Brain microvascular endothelial cell (primary cell): ENCODE measurements around the gene PSMB3.

ENCODE experiments used
- DNase-seq: peaks from one replicate; pipeline ENCODE4 v3.0.0-alpha.2; 2020
- H3K27ac ChIP-seq: fragments of 250-450 bp; sonication (Bioruptor Pico); 2 replicates; pipeline ENCODE4 v1.5.1; 2020; ENCODE audit warnings: mild to moderate bottlenecking, moderate library complexity
- H3K27me3 ChIP-seq: fragments of 250-450 bp; sonication (Bioruptor Pico); replicated peaks from 2 replicates; pipeline ENCODE4 v1.5.1; 2020; ENCODE audit warnings: mild to moderate bottlenecking
- H3K36me3 ChIP-seq: fragments of 250-450 bp; sonication (Bioruptor Pico); replicated peaks from 2 replicates; pipeline ENCODE4 v1.5.1; 2020; ENCODE audit warnings: mild to moderate bottlenecking
- H3K4me3 ChIP-seq: 2 replicates; pipeline ENCODE4 v1.5.1; 2011; ENCODE audit warnings: low read depth, mild to moderate bottlenecking, control low read depth, low read length, moderate library complexity
- CTCF ChIP-seq: IDR thresholded peaks from 2 replicates; pipeline ENCODE4 v1.5.1; 2011; ENCODE audit warnings: low read depth, mild to moderate bottlenecking, moderate library complexity, low read length, control low read depth, inconsistent platforms; ENCODE audit errors: missing control alignments
- in situ Hi-C: cut with HindIII; loops from 2 replicates; pipeline ENCODE4 v1.10.0; 2017; ENCODE audit warnings: low sequenced_read_pairs, low pct_ligation_motif_present

PSMB3 gene

DNA sequence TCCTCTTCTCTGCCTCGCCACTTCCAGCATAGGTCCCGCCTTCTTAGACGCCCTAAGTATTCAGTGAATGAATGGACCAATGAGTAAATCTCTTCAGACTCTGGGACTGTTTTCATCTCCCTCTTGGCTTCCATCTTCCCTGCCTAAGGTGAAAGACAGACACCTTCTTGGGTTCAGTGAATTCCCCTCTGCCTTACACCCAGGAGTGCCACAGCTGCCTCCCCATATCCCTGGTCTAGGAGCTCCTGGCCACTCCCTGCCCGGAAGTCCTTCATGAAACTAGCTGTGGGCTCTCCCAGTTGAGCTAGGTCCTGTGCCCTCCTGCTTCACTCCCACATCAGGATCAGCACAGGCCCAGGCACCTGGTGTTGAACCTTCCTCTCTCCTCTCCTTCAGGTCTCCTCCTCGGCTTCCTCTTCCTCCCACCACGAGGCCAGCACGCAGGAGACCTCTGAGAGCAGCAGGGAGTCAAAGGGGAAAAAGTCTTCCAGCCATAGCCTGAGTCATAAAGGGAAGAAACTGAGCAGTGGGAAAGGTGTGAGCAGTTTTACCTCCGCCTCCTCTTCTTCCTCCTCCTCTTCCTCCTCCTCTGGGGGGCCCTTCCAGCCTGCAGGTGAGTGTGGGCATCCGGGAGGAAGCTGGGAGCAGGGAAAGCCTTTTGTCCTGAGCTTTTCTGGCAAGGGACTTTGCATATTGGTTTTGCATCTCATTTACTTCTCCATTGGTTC lies 37.2 kb upstream of the PSMB3 start:
- H3K27me3 ChIP-seq, result no peaks in the 10 kb centered on the region
- DNase-seq, result no peak
- no peak overlapping the region for H3K4me3 ChIP-seq
- peaks cover 31% of the 10 kb centered on the region for H3K36me3 ChIP-seq
- no peak overlapping the region for H3K27ac ChIP-seq
- TF ChIP-seq CTCF, result no peak
- in situ Hi-C loops, result no loop called here

- no peak overlapping the region for H3K4me3 ChIP-seq
- peaks cover 30% of the 10 kb centered on the region for H3K36me3 ChIP-seq
These were observed 36.1 kb upstream of the PSMB3 start for GRCh38 chr17:38716368-38717005.

DNA sequence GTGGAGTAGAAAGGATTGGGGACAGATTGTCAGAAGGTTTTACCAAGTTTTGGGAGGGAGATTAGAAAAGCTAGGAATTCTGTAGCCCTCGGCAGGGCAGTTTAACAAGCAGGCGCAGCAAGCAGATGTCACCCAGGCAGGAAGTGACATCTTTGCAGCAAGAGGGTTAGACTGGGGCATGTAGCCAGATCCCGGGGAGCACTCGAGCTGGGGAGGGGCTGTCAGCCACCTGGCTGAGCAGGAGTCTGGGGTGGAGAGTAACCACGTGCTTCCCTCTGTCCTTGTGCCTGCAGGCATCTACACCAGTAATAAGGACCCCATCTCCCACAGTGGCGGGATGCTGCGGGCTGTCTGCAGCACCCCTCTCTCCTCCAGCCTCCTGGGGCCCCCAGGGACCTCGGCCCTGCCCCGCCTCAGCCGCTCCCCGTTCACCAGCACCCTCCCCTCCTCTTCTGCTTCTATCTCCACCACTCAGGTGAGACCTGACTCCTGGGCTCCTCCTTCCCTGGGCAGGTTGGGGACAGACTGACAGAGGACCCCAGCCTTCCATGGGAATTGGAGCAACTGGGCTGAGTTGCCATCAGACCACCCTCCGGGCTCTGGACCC lies 35.3 kb upstream of the PSMB3 start:
- no peak for TF ChIP-seq CTCF
- Histone ChIP-seq H3K36me3 (peaks cover 22% of the 10 kb centered on the region), H3K27ac (no peak overlapping the region), H3K27me3 (no peaks in the 10 kb centered on the region), H3K4me3 (no peak overlapping the region)
- DNase-seq, result no peak
- in situ Hi-C loops, result no loop called here

More at GRCh38 chr17:38716368-38717005, 36.1 kb upstream of the PSMB3 start:
- Histone ChIP-seq H3K27ac (no peak overlapping the region), H3K27me3 (no peaks in the 10 kb centered on the region)
- DNase-seq, result no peak
- in situ Hi-C loops, result no loop called here
- TF ChIP-seq CTCF, result no peak

DNA sequence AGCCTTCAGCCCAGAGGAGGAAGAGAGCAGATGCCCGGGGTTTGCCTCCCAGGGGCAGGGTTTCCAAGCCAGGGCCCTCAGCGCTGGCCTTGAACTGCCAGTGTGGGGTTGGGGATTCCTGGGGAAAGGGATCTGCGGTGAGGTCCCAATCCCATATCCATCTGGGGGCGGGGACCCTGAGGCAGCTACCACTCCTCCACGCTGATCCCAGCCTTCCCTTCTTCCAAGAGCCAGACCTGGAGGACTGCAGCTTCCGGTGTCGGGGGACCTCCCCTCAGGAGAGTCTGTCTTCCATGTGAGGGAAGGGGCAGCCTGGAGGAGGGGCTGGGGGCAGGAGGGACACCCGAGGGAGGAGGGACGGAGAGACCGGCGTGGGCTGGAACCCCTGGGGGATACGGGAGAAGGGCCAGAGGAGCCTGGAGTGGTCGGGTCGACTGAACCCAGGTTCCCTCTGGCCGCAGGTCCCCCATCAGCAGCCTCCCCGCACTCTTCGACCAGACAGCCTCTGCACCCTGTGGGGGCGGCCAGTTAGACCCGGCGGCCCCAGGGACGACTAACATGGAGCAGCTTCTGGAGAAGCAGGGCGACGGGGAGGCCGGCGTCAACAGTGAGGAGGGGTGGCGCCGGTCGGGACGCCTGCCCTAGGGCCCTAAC lies 33.1 kb upstream of the PSMB3 start:
- in situ Hi-C loops, result no loop called here
- DNase-seq, result no peak
- no peak for TF ChIP-seq CTCF
- no peak overlapping the region for H3K4me3 ChIP-seq
- peaks cover 12% of the 10 kb centered on the region for H3K36me3 ChIP-seq
- H3K27ac ChIP-seq, result no peak overlapping the region
- H3K27me3 ChIP-seq, result no peaks in the 10 kb centered on the region

DNA sequence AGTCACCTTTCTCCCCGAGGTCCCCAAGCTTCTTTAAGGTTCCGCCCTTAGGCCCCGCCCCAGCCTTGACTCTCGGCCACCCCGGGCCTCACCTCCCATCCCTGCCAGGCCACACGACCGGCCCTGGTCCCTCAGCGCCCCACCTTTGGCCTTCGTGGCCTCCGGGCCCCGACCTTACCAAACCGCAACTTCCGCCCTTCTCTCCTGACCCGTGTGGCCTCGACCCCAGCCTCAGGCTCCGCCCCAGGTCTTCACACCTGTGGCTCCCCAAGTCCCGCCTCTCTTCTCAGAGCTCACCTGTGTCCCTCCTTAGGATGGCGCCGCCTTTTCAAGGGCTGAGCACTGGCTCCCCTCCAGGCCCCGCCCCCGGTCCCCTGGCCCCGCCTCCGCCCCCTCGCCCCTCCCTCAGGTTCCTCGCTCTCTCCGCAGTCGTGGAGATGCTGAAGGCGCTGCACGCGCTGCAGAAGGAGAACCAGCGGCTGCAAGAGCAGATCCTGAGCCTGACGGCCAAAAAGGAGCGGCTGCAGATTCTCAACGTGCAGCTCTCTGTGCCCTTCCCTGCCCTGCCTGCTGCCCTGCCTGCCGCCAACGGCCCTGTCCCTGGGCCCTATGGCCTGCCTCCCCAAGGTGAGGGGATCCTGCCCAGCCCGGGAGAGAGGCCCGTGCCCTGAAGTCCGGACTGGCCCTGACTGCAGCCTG lies 32.4 kb upstream of the PSMB3 start:
- H3K27ac ChIP-seq, result no peak overlapping the region
- peaks cover 16% of the 10 kb centered on the region for H3K36me3 ChIP-seq
- no peak for DNase-seq
- no peak overlapping the region for H3K4me3 ChIP-seq
- in situ Hi-C loops, result no loop called here
- H3K27me3 ChIP-seq, result no peaks in the 10 kb centered on the region
- no peak for TF ChIP-seq CTCF
